A549 (cell line): Measurements from ENCODE around the gene PSD2. TPM values are rescaled to one million over a fixed set of nuclear protein-coding genes. Genes with fewer than 3 reads are reported as not detected.

ENCODE experiments used
- ATAC-seq, 2 experiments: fragments of 200-7000 bp in 1 of 2; fragments of >200 bp in 1 of 2; cut with Nextera tagmentation in 1 of 2; cut with Tn5 transposase in 1 of 2; 3 replicates each; pipeline versions ENCODE4 v1.8.0 to v1.9.1; 2018 to 2020; ENCODE audit warnings: mild to moderate bottlenecking in 1 of 2, moderate library complexity in 1 of 2
- CTCF ChIA-PET: fragments of 300-600 bp; sonication (Branson Sonifier 250); formaldehyde crosslinking; extraction: SDS; loops from one replicate; lab custom pipeline; 2021; ENCODE audit warnings: antibody characterized with exemption, inconsistent platforms; lab: Yijun Ruan, JAX
- POLR2A ChIA-PET: fragments of 350-600 bp; formaldehyde crosslinking; extraction: SDS; loops from one replicate; lab custom pipeline; 2021; ENCODE audit warnings: antibody characterized with exemption, inconsistent platforms; lab: Yijun Ruan, JAX
- DNase-seq, 2 experiments: peaks; one replicate each; pipeline versions ENCODE4 v3.0.0 to v3.0.0-alpha.2; 2011 to 2016; ENCODE audit warnings: low read depth in 1 of 2, low spot score in 1 of 2
- FAIRE-seq: peaks from 2 replicates; lab custom pipeline; 2011; peaks lifted over from hg19 to GRCh38; lab: Jason Lieb, UNC
- H3K27ac ChIP-seq, 2 experiments: fragments of >200 bp; sonication (Bioruptor Twin); formaldehyde crosslinking; 3 replicates each; pipeline ENCODE4 v1.5.1; 2016 to 2017
- H3K4me1 ChIP-seq: fragments of >200 bp; sonication (Bioruptor Twin); formaldehyde crosslinking; 3 replicates; pipeline ENCODE4 v1.6.1; 2016
- H3K4me2 ChIP-seq: fragments of >200 bp; sonication (Bioruptor Twin); formaldehyde crosslinking; 3 replicates; pipeline ENCODE4 v1.6.1; 2016
- H3K4me3 ChIP-seq: fragments of >200 bp; sonication (Bioruptor Twin); formaldehyde crosslinking; 3 replicates; pipeline ENCODE4 v1.5.1; 2016
- H3K9me3 ChIP-seq: fragments of >200 bp; sonication (Bioruptor Twin); formaldehyde crosslinking; 3 replicates; pipeline ENCODE4 v1.6.1; 2016
- CTCF ChIP-seq: fragments of >200 bp; sonication (Bioruptor Twin); formaldehyde crosslinking; IDR thresholded peaks from 3 replicates; pipeline ENCODE4 v1.5.1; 2016
- KDM1A ChIP-seq: fragments of 200-600 bp; sonication (generic); IDR thresholded peaks from 2 replicates; pipeline ENCODE4 v1.6.1; 2016; ENCODE audit warnings: low read depth, mild to moderate bottlenecking
- MAZ ChIP-seq: fragments of 150-350 bp; IDR thresholded peaks from 2 replicates; pipeline ENCODE4 v1.6.1; 2014; ENCODE audit warnings: antibody characterized with exemption, low read depth, low read length, borderline replicate concordance
- POLR2AphosphoS2 ChIP-seq: conservative IDR thresholded peaks from 2 replicates; pipeline ENCODE4 v1.6.1; 2012; ENCODE audit warnings: low read length, improper control_type of control experiment, inconsistent platforms
- RAD21 ChIP-seq, 2 experiments: fragments of >200 bp in 1 of 2; sonication (Bioruptor Twin) in 1 of 2; formaldehyde crosslinking in 1 of 2; IDR thresholded peaks in 1 of 2; conservative IDR thresholded peaks in 1 of 2; 2 replicates in 1 of 2; 3 replicates in 1 of 2; pipeline ENCODE4 v1.6.1; 2012 to 2018; ENCODE audit warnings: inconsistent platforms in 1 of 2
- RARB ChIP-seq: fragments of 250-450 bp; sonication (Bioruptor Pico); IDR thresholded peaks from 2 replicates; pipeline ENCODE4 v1.8.0; 2021; ENCODE audit warnings: mild to moderate bottlenecking, moderate library complexity
- REST ChIP-seq: fragments of 200-600 bp; sonication (generic); IDR thresholded peaks from 2 replicates; pipeline ENCODE4 v1.6.1; 2016; ENCODE audit warnings: antibody characterized with exemption, mild to moderate bottlenecking, moderate library complexity
- SMC3 ChIP-seq: fragments of >200 bp; sonication (Bioruptor Twin); formaldehyde crosslinking; IDR thresholded peaks from 3 replicates; pipeline ENCODE4 v1.6.1; 2018; ENCODE audit warnings: inconsistent platforms
- TP53 ChIP-seq: fragments of 250-450 bp; sonication (Bioruptor Pico); IDR thresholded peaks from 2 replicates; pipeline ENCODE4 v1.5.0; 2021; ENCODE audit warnings: mild to moderate bottlenecking, moderate library complexity
- ZFP36 ChIP-seq: fragments of 450-650 bp; IDR thresholded peaks from 2 replicates; pipeline ENCODE4 v1.6.1; 2014; ENCODE audit warnings: borderline replicate concordance; ENCODE audit not compliant: partially characterized antibody
- WGBS: methylation state at CpG from one replicate; pipeline ENCODE4 v1.1.6; 2017; ENCODE audit errors: missing lambda C conversion rate; 5-methylcytosine and 5-hydroxymethylcytosine counted together
- polyA plus RNA-seq, 4 experiments: library from polyadenylated mRNA; depleted of rRNA in 3 of 4; stranded (reverse); fragments of >200 nt; fragmentation: RNase III in 1 of 4; extraction: RNeasy Plus Mini Kit Qiagen cat#74134 plus additional on column Dnase treatment in 1 of 4; gene quantifications; 2 replicates in 3 of 4; 3 replicates in 1 of 4; pipeline ENCODE4 v1.2.3, GENCODE V29; 2011 to 2017
- TF ChIP-seq, protein P1 (sequence below): fragments of 250-450 bp; sonication (Bioruptor Pico); IDR thresholded peaks from 2 replicates; pipeline ENCODE4 v1.5.0; 2020; ENCODE audit warnings: low read depth, mild to moderate bottlenecking, moderate library complexity
- TF ChIP-seq, protein P2 (sequence below): fragments of >200 bp; sonication (Bioruptor Twin); formaldehyde crosslinking; IDR thresholded peaks from 2 replicates; pipeline ENCODE4 v1.6.1; 2016
- TF ChIP-seq, protein P3 (sequence below): fragments of 450-650 bp; IDR thresholded peaks from 2 replicates; pipeline ENCODE4 v1.6.1; 2014; ENCODE audit warnings: antibody characterized with exemption

PSD2 gene
- polyA plus RNA-seq, 2 of the 4 experiments (the other 2 are of a cell fraction): 0.05 TPM; not detected in 1

DNA sequence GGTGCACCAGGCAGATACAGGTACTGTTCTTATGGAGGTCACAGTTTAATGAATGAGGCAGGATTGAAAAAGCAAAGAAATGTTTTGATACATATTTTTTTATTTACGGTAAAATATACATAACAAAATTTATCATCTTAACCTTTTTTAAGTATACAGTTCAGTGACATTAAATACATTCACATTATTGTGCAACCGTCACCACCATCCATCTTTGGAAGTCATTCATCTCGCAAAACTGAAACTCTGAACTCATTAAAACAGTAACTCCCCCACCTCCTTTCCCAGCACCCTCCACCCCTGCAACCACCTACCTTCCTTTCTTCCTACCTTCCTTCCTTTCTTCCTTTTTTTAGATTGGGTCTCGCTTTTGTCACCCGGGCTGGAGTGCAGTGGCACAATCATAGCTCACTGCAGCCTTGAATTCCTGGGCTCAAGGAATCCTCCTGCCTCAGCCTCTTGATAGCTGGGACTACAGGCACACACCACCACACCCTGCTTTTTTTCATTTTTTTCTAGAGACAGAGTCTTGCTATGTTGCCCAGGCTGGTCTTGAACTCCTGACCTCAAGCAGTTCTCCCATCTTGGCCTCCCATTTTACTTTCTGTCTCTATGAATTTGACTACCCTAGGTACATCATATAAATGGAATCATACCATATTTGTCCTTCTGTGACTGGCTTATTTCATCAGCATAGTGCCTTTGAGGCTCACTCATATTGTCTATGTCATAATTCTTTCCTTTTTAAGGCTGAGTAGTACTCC, 22.5 kb upstream of the PSD2 start:
- TF ChIP-seq, protein P1, sequence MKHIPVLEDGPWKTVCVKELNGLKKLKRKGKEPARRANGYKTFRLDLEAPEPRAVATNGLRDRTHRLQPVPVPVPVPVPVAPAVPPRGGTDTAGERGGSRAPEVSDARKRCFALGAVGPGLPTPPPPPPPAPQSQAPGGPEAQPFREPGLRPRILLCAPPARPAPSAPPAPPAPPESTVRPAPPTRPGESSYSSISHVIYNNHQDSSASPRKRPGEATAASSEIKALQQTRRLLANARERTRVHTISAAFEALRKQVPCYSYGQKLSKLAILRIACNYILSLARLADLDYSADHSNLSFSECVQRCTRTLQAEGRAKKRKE (CRISPR knock-in tag): no peak
- TF ChIP-seq, all 56 proteins: peak for 0
- Histone ChIP-seq H3K9me3 (no peaks in the 10 kb centered on the region), H3K4me2 (no peak overlapping the region), H3K27ac (no peak overlapping the region), H3K4me3 (no peak overlapping the region), H3K4me1 (no peaks in the 10 kb centered on the region)
- no peak for ATAC-seq
- 75% methylated on average over 5 of the region's 5 CpGs for WGBS
- POLR2A ChIA-PET: no interaction called here
- CTCF ChIA-PET: interaction anchor here (1.0 to 6.4 kb wide), 6 partner anchors 10 to 351 kb away, joined by 3 to 91 read pairs (median 3); no protein-coding TSS in a partner anchor
- no peak for DNase-seq
- FAIRE-seq: no peak

DNA sequence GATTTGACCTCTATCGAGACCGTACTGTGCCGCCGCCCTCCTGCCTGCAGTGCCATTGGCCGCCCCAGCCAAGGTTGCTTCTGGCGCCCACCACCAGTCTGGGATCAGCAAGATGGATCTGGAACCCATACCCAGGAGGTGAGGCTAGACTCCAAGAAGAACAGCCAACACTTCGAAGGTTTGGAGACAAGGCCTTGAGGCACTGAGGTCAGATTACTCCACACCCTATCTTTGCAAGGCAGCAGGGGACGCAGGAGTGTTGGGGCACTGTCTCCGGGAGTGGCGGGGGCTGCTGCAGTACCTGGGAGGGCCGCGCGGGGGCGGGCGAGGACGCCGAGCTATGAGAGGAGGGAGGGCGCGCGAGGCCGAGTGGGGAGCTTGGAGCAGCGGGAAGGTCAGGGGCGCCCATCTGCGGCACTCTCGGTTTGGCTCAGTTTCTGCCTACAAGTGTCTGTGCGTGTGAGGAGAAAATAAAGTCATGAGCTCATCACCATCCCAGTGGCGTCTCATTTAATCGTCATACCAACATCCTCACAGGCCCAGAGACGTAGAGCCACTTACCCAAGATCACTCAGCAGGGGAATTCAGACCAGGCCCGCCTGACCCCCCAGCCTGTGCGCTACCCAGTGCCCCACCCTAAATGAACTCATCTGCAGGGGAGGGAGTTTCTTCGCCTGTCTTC, 20.5 kb upstream of the PSD2 start:
- peak; percentile 58 for TF ChIP-seq ZFP36
- peak; percentile 43 for TF ChIP-seq SMC3
- no peak for TF ChIP-seq RARB
- TF ChIP-seq KDM1A: peak; percentile 27; the same call in 1 of the 2 replicates
- TF ChIP-seq, protein P2, sequence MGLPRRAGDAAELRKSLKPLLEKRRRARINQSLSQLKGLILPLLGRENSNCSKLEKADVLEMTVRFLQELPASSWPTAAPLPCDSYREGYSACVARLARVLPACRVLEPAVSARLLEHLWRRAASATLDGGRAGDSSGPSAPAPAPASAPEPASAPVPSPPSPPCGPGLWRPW: no peak
- TF ChIP-seq, protein P3, sequence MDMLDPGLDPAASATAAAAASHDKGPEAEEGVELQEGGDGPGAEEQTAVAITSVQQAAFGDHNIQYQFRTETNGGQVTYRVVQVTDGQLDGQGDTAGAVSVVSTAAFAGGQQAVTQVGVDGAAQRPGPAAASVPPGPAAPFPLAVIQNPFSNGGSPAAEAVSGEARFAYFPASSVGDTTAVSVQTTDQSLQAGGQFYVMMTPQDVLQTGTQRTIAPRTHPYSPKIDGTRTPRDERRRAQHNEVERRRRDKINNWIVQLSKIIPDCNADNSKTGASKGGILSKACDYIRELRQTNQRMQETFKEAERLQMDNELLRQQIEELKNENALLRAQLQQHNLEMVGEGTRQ: no peak
- TF ChIP-seq REST: no peak
- peak; percentile 44 to 45; a peak in 3 of 5 replicates for TF ChIP-seq RAD21 (conservative IDR thresholded peaks at IDR 0.05 in 1 of 2, IDR thresholded peaks at IDR 0.05 in 1 of 2)
- TF ChIP-seq MAZ: peak; percentile 60; the same call in 1 of the 2 replicates
- peak; percentile 71 for TF ChIP-seq CTCF
- TF ChIP-seq POLR2AphosphoS2: no peak
- no peak for TF ChIP-seq TP53
- no peak overlapping the region for H3K27ac ChIP-seq
- CTCF ChIA-PET: interaction anchor here (0.6 to 6.5 kb wide), 37 partner anchors 8 to 496 kb away, joined by 3 to 91 read pairs (median 4); no protein-coding TSS in a partner anchor
- FAIRE-seq (no peak), ATAC-seq (peak; percentile 90 to 98), DNase-seq (peak; percentile 63 to 83)
- no peak overlapping the region for H3K4me3 ChIP-seq
- peak overlapping the region; percentile 47 for H3K4me2 ChIP-seq
- 31% methylated on average over 19 of the region's 32 CpGs for WGBS
- H3K4me1 ChIP-seq: no peaks in the 10 kb centered on the region
- H3K9me3 ChIP-seq: no peaks in the 10 kb centered on the region
- POLR2A ChIA-PET: no interaction called here
